Medulla oblongata (tissue), 1 donor: ENCODE measurements around the gene MROH2A.

Experiments used
- DNase-seq: peaks from one replicate; pipeline ENCODE4 v3.0.0-alpha.2; 2015; ENCODE audit errors: extremely low spot score

Gene MROH2A

DNA sequence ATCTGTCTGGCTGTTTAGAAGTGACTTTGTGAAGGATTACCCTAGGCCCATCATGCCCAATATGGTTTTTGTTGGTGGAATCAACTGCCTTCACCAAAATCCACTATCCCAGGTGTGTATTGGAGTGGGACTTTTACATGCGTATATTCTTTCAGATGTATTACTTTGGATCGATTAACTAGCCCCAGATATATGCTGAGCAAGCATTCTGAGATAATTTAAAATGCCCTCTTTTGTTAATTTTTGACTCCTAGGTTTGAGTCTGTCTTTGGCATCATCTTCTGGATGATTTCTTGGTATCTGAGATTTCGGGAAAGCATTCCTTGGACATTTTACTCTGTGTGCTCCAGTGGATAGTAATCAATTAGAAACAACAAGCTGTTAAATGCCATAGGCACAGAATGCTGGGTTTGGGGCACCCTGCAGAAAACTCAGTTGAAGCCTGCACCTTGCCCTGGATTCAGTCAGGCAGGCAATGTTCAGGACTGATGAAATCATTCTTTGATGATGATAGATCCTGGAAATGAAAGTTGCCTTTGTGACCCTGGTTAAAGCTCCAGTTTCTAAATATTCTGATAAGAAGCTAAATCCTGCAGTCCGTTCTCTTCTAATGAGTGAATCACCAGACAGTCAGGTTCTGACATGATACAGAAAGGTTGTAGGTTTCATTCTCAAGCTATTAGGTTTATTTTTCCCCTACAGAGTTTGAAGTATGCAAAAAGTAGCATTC lies 16.9 kb upstream of the MROH2A start:
- DNase-seq, result no peak

GRCh38 chr2:233764264-233764663 lies 13.9 kb upstream of the MROH2A start:
- no peak for DNase-seq

DNA sequence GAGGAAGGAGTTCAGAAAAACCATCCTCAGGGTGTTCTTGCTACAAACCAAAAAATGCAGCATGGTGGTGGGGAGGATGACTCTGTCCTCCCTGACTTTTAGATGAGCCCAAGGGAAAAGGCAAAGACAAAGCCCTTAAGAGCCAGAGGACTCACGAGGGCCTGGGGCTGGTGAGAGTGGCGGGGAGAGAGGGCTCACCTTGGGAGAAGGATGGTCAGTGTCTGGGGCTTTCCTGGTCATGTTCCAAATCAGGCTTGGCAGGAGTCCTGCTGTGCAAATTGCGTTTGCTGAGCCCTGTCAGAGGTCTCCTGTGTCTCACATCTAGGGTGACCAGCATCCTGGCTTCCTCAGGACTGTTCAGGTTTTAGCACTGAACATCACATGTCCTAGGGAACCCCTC lies 13.4 kb upstream of the MROH2A start:
- no peak for DNase-seq

- DNase-seq, result no peak
These were observed 11.7 kb upstream of the MROH2A start for GRCh38 chr2:233766416-233766815.

- DNase-seq, result no peak
These were observed 10.1 kb upstream of the MROH2A start for GRCh38 chr2:233768076-233768475.

DNA sequence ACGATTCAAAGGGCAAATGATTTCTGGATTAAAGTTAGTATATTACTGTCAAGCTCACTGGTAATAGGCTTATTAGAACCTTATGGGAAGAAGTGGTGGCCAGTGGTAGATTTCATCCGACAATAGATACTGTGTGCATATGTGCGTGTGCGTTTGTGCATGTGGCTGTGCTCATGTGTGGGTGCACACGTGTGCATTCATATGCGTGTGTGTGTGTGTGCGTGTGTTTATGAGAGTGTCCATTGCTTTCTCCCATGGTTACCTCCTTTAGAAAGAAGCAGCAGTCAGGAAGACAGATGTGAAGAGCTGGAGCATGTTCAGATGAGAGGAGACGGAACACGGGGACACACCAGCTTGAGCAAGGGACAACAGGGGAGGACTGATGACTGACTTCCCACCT lies 8.9 kb upstream of the MROH2A start:
- DNase-seq, result no peak

DNA sequence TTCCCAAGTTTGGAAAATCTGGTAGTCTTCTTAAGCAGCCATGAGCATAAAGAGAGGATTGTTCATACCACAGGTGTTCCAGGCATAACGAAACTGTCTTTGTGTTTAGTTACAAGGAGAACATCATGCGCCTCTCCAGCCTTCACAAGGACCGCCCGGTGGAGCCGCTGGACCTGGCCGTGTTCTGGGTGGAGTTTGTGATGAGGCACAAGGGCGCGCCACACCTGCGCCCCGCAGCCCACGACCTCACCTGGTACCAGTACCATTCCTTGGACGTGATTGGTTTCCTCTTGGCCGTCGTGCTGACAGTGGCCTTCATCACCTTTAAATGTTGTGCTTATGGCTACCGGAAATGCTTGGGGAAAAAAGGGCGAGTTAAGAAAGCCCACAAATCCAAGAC lies 6.0 kb upstream of the MROH2A start:
- no peak for DNase-seq

DNA sequence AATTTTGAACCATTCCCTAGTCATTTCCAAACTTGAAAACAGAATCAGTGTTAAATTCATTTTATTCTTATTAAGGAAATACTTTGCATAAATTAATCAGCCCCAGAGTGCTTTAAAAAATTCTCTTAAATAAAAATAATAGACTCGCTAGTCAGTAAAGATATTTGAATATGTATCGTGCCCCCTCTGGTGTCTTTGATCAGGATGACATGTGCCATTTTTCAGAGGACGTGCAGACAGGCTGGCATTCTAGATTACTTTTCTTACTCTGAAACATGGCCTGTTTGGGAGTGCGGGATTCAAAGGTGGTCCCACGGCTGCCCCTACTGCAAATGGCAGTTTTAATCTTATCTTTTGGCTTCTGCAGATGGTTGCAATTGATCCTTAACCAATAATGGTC lies 5.5 kb upstream of the MROH2A start:
- DNase-seq, result no peak

DNA sequence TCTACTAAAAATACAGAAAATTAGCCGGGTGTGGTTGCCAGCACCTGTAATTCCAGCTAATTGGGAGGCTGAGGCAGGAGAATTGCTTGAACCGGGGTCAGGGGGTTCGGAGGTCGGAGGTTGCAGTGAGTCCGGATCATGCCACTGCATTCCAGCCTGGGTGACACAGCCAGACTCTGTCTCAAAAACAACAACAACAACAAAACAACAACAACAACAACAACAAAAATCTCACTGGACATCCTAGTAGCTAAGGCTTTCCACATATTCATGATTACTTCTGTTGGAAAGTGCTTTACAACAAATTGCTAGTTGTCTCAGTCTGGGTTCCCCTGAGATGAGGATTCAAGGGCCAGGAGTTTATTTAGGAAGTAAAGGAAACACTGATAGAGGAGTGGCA lies 4.3 kb upstream of the MROH2A start:
- no peak for DNase-seq

- no peak for DNase-seq
These were observed 2.7 kb upstream of the MROH2A start for GRCh38 chr2:233775414-233775813.

DNA sequence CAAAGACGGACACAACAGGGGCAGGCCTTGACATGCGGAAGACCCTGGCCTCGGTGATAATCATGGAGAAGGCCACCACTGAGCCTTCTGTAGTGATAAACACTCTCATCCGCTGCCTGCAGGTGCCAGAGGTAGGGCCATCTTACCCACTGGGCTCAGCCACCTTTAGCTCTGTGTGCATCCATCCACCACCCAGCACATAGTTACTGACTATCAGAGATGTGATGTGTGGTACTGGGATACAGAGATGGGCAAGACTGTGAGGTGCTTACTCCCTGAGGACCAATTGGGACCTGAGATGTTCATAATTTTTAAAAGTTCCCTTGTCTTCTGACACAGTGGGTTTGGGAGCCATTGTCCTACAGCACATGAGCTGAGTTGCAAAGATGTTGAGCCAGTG lies 1.6 kb downstream of the MROH2A start:
- DNase-seq, result no peak

GRCh38 chr2:233780771-233781170 lies 2.6 kb downstream of the MROH2A start:
- DNase-seq, result no peak

DNA sequence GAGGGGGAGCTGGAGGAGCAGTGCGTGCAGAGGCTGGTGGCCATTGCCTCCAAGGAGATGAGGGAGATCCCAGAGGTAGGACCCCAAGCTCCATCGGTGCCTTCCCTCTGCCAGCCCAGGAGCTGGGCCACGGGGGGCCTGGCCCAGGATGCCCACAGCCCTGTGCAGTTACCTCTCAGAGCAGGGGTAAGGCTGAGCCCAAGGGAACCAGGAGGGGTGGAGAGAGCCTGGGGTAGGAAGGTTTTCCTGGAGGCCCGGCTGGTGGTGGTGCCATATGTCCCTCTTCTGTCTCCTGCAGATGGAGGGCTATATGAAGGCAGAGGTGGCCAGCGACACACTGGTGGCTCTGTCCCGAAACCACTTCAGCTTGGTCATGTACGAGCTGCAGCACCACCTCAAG lies 11.4 kb downstream of the MROH2A start:
- no peak for DNase-seq

DNA sequence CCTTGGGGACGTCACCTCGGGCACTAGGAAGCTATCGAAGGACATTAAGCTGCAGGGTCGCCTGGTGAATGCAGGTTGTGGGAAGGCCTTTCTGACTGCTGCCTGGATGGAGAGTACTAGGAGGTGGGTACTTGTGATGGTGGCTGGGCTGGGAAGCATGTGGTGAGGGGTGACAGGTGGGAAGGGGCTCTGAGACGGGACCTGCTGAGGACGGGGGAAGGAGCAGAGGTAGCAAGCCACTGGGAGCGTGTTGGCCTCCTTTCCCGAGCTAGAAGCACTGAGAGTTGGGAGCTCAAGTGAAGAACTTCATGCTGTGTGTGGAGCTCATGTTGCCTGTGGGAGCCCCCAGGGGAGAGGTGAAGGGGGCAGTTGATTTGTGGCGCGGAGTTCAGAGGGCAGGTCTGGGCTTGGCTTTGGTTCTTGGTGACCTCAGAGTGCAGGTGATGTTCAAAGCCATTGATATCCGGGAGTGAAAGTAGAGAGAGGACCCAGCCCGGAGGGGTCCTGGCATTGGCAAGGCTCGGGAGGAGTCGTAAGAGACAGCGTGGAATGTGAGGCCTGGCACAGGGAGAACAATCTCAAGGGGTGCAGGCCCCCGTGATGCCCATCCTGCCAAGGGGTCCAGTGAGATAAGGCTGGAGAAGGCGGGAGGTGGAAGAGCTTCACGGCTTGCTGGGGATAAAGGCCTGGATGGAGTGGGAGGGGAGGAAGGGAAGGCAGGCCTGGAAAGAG lies 13.2 kb downstream of the MROH2A start:
- no peak for DNase-seq

DNA sequence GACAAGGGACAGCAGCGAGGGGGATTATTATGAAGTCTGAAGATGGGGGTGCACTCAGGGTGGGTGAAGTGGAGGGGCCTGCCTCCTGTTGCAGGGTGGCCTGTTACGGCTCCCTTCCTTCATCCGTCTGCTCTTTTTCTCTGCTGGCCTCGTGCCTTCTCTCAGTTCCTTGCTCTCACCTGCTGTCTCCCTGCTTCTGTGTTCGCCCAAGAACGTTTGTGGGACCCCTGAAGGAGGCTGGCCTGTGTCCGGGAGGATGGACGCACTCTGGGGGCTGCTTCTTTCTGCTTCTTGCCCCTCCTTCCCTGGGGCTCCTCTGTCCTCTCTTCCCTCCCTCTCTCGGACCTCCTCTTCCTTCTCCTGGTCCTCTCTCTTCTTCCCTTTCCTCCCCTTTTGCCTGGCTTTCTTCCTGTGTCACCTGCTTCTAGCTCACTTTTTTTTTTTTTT lies 13.8 kb downstream of the MROH2A start:
- DNase-seq, result no peak

DNA sequence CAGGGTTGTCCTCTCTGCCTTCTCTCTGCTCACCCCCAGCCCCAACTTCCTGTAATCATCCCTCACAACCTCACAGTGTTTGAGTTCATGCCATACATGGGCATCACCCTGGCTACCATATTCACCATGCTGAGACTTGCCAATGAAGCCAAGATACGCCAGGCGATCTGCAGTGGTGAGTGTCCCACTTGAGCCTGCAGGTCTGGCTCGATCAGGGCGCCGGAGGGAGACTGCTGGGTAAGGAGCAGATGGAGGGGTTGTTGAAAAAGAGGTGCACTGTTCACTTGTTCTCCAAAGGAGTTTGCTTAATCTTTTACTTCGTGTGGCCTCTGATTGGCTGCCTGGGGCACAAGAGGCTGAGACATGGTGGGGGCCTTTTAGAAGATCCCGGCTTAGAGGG lies 14.6 kb downstream of the MROH2A start:
- no peak for DNase-seq

DNA sequence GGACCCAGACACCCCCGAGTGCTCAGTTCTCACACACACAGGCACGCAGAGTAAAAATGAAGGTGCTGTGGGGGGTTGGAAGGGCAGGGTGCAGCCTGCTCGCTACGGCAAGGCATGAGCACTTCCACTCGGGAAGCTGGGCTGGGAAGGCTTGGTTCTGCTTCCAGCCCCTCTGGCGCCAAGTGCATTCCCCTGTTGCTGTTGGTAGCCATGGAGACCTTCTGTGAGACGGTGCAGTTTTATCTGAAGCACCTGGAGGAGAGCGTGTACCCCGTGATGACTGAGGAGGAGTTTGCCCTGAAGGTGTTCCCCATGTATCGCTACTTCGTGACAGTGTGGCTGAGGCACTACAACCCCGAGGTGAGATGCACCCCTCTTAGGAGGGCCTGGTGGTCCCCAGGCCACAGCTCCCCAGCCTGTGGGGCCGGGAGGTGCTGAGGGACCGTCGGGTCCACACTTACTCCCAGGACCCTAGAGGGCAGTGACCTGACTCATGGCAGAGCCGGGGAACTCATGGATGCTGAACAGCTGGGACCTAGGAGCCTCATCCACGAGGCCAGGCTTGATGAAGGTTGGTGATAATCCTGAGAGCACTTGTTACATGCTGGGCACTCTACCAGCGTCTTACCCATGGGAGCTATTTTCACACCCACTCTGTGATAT lies 15.5 kb downstream of the MROH2A start:
- no peak for DNase-seq

GRCh38 chr2:233794128-233794658 lies 16.1 kb downstream of the MROH2A start:
- DNase-seq, result no peak

DNA sequence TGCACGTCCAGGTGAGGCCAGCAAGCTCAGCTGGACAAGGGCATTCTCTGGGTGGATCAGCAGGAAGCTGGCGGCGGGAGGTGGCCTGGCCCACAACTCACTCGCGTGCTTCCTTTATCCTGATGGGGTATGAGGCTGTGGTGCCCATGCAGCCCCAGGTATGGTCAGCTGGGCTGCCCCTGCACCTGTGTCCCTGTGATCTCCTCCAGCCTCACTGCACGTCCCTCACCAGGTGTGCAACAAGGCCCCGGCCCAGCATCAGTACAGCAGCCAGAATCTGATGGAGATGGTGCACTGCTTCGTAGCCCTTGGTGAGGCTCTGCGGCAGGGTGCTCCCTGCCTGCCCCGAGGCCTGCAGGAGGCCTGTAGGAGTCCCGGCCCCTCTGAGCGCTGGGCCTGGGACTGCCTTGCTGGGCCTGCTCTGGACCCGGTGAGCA lies 17.6 kb downstream of the MROH2A start:
- DNase-seq, result no peak

- DNase-seq, result no peak
These were observed 18.1 kb downstream of the MROH2A start for GRCh38 chr2:233796254-233796653.

DNA sequence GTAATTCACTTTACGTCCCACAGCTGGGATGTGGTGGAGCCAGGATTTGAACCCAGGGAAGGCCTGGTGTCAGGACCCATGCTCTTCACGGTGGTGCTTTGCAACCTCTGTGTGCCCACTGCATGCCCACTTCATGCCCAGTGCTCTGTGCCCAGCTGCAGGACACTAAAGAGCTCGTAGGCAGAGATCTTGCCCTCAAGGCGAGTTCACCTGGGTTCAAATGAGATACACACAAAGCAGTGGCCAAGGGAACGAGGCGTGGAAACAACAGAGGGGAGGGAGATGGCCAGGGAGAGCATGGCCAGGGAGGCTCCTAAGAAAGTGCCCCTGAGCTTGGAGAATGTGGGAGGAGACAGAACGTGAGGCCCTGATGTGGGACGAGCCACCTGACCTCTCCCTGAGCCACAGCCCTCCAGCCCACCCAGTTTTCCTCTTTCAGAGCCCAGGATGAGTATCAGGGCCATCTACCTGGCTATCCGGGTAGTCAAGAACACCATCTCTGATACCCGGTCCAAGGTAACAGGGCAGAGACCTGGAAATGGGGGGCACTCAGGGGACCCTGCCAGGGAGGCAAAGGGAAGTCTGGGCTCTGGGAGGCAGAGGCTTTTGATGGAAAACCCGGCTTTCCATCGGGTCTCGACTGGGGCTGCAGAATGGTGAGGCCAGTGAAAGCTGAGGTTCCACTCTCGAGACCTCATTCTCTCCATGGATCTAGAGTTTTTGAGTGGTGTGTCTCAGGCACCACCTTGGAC lies 20.4 kb downstream of the MROH2A start:
- no peak for DNase-seq
